Endothelial cell (in vitro differentiated cells): ENCODE data around the gene MGP. TPM values are rescaled to one million over a fixed set of nuclear protein-coding genes. Genes with fewer than 3 reads are reported as not detected.

ENCODE experiments used
- DNase-seq: peaks from one replicate; pipeline ENCODE4 v3.0.0; 2021; ENCODE audit warnings: low spot score
- H3K27ac Mint-ChIP-seq: one replicate; pipeline ENCODE4 v1.8.0; 2021; ENCODE audit warnings: mixed read lengths, inconsistent platforms; ENCODE audit not compliant: unreplicated experiment
- H3K27me3 Mint-ChIP-seq: one replicate; pipeline ENCODE4 v1.8.0; 2021; ENCODE audit warnings: mild to moderate bottlenecking, moderate library complexity, mixed read lengths, inconsistent platforms; ENCODE audit not compliant: unreplicated experiment
- H3K36me3 Mint-ChIP-seq: one replicate; pipeline ENCODE4 v1.8.0; 2021; ENCODE audit warnings: mild to moderate bottlenecking, low read depth, mixed read lengths, inconsistent platforms; ENCODE audit not compliant: unreplicated experiment
- H3K4me1 Mint-ChIP-seq: one replicate; pipeline ENCODE4 v1.8.0; 2021; ENCODE audit warnings: mild to moderate bottlenecking, mixed read lengths, inconsistent platforms; ENCODE audit not compliant: unreplicated experiment
- H3K4me3 Mint-ChIP-seq: one replicate; pipeline ENCODE4 v1.8.0; 2021; ENCODE audit warnings: mild to moderate bottlenecking, mixed read lengths, inconsistent platforms; ENCODE audit not compliant: unreplicated experiment
- H3K9me3 Mint-ChIP-seq: one replicate; pipeline ENCODE4 v1.8.0; 2021; ENCODE audit warnings: mixed read lengths, inconsistent platforms; ENCODE audit not compliant: unreplicated experiment
- total RNA-seq: library from RNA; stranded (reverse); fragmentation: NEBNext Ultra II Directional; extraction: Animal tissue kit (Norgen Biotek cat#: 25700); gene quantifications from one replicate; pipeline ENCODE4 v1.2.1, GENCODE V29; 2021; ENCODE audit not compliant: unreplicated experiment
- TF ChIP-seq, protein P1 (sequence below): fragments of 200-600 bp; sonication (generic); IDR thresholded peaks from one replicate; pipeline ENCODE4 v1.5.0; 2021; ENCODE audit warnings: antibody characterized with exemption; ENCODE audit not compliant: unreplicated experiment

Gene MGP
- total RNA-seq, 1 donor from 2014 or later: 0.26 TPM

DNA sequence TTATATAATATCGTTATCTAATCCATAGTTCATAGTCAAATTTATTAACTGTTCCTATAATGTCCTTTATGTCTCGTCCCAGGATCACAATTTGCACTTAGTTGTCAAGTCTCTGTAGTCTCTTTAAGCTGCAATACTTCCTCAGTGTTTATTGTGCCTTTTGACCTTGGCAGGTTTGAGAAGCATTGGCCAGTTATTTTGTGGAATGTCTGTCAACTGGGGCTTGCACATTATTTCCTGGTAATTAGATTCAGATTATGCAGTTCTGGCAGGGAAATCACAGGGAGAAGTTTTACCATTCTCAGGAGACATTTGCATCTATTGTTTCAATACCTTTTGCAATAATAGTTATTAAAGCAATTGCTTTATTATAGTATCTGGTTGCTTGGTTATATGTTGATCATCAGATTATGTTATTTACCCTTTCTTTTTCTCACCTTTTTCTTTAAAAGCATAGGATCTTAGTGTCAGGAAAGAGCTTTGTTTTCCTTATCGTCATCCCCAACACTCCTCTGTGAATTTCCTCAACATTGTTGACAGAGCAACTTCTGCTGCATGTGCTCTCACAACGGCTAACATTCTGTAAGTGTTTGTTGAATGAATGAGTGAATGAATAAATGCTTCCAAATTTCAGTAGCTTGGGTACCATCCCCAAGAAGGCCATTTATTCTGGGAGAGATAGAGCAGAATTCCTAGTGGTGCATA is 38.6 kb downstream of the MGP start:
- no peaks in the 10 kb centered on the region for H3K36me3 Mint-ChIP-seq
- no peaks in the 10 kb centered on the region for H3K9me3 Mint-ChIP-seq
- peaks cover 30% of the 10 kb centered on the region for H3K4me1 Mint-ChIP-seq

DNA sequence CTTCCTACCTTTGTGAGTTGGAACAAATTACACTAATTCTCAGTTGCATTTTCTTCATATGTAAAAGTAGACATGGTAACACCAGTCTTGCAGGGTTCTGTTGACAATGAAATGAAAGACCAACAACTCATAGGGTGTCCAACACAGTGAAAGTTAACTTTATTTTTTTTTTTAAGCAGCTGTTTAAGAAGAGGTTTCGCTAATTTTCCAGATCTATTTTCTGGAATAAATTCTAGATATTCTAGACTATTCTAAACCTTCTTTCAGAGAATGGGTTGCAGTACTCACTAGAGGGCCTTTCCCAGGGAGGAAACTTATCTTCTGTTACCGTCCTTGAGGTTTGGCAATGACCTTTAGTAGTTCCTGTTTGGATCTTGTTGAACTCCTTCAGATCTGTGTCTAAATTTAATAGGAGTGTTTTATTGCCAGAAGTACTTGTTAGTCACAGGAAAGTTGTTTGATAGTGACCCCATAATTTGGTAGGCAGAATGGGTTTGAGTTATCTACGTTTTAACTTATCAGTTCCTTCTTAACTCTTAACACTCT is 39.5 kb downstream of the MGP start:
- Mint-ChIP-seq H3K27me3 (no peaks in the 10 kb centered on the region), H3K9me3 (no peaks in the 10 kb centered on the region), H3K27ac (no peak overlapping the region), H3K4me3 (no peak overlapping the region), H3K36me3 (no peaks in the 10 kb centered on the region), H3K4me1 (peaks cover 30% of the 10 kb centered on the region)
- TF ChIP-seq, protein P1, sequence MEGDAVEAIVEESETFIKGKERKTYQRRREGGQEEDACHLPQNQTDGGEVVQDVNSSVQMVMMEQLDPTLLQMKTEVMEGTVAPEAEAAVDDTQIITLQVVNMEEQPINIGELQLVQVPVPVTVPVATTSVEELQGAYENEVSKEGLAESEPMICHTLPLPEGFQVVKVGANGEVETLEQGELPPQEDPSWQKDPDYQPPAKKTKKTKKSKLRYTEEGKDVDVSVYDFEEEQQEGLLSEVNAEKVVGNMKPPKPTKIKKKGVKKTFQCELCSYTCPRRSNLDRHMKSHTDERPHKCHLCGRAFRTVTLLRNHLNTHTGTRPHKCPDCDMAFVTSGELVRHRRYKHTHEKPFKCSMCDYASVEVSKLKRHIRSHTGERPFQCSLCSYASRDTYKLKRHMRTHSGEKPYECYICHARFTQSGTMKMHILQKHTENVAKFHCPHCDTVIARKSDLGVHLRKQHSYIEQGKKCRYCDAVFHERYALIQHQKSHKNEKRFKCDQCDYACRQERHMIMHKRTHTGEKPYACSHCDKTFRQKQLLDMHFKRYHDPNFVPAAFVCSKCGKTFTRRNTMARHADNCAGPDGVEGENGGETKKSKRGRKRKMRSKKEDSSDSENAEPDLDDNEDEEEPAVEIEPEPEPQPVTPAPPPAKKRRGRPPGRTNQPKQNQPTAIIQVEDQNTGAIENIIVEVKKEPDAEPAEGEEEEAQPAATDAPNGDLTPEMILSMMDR: no peak
- DNase-seq: no peak

More for the DNA sequence above, 38.6 kb downstream of the MGP start:
- TF ChIP-seq, protein P1: no peak
- Mint-ChIP-seq H3K27ac (no peak overlapping the region), H3K27me3 (no peaks in the 10 kb centered on the region), H3K4me3 (no peak overlapping the region)
- DNase-seq: no peak

- peaks cover 30% of the 10 kb centered on the region for H3K4me1 Mint-ChIP-seq
- no peak overlapping the region for H3K4me3 Mint-ChIP-seq
- no peaks in the 10 kb centered on the region for H3K9me3 Mint-ChIP-seq
- no peaks in the 10 kb centered on the region for H3K27me3 Mint-ChIP-seq
- TF ChIP-seq, protein P1: peak; percentile 40
- no peak overlapping the region for H3K27ac Mint-ChIP-seq
- peak; percentile 43 for DNase-seq
- H3K36me3 Mint-ChIP-seq: no peaks in the 10 kb centered on the region
These were observed 40.3 kb downstream of the MGP start for GRCh38 chr12:14845350-14845750.

GRCh38 chr12:14844401-14844800 is 41.3 kb downstream of the MGP start:
- H3K27me3 Mint-ChIP-seq: no peaks in the 10 kb centered on the region
- H3K27ac Mint-ChIP-seq: no peak overlapping the region
- H3K9me3 Mint-ChIP-seq: no peaks in the 10 kb centered on the region
- DNase-seq: no peak
- peaks cover 30% of the 10 kb centered on the region for H3K4me1 Mint-ChIP-seq
- H3K4me3 Mint-ChIP-seq: no peak overlapping the region
- H3K36me3 Mint-ChIP-seq: peaks cover 7% of the 10 kb centered on the region
- TF ChIP-seq, protein P1: no peak

DNA sequence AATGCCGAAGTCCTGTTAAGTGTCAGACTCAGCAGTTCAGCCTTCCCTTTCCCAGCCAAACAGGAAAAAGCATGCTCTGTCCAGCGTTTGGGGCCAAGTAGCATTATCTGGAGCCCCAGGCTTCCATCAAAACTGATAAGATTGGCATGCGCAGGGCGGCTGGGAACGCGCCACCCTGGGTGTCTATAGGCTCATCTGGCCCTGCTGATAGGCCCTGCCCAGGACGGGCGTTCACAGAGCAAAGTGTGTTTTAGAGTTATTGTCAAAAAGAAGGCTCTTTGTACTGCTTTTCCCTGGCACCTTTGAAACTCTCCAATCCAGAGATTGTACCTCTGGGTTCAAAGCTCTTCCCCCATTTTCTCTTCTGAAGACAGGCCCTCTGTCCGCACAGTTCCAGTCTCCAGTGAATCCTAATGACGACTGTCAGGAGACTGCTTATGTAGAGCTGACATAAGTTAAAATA is 42.2 kb downstream of the MGP start, which contains the start of gene ART4:
Gene ART4 (minus strand): TSS at position 102 of the 463 bp plus-strand sequence. CDS start 413 bp downstream, outside the sequence.
- H3K4me1 Mint-ChIP-seq: peaks cover 30% of the 10 kb centered on the region
- no peak within 1 kb of the TSS for H3K27ac Mint-ChIP-seq
- no peak within 1 kb of the TSS for H3K4me3 Mint-ChIP-seq
- no peaks in the 10 kb centered on the region for H3K9me3 Mint-ChIP-seq
- no peaks in the 10 kb centered on the region for H3K27me3 Mint-ChIP-seq
- H3K36me3 Mint-ChIP-seq: peaks cover 8% of the 10 kb centered on the region
- peak; percentile 5 for DNase-seq
- TF ChIP-seq, protein P1: no peak
